NCI-H526 treated with DMSO at 0.1 percent for 48 hours (cell line): Measurements from ENCODE around the gene HPD.

ENCODE experiments used
- DNase-seq: peaks from one replicate; lab custom pipeline; 2025; lab: John Stamatoyannopoulos, UW

The HPD gene

GRCh38 chr12:121828306-121828705 is 30.4 kb downstream of the HPD start:
- DNase-seq = no peak

DNA sequence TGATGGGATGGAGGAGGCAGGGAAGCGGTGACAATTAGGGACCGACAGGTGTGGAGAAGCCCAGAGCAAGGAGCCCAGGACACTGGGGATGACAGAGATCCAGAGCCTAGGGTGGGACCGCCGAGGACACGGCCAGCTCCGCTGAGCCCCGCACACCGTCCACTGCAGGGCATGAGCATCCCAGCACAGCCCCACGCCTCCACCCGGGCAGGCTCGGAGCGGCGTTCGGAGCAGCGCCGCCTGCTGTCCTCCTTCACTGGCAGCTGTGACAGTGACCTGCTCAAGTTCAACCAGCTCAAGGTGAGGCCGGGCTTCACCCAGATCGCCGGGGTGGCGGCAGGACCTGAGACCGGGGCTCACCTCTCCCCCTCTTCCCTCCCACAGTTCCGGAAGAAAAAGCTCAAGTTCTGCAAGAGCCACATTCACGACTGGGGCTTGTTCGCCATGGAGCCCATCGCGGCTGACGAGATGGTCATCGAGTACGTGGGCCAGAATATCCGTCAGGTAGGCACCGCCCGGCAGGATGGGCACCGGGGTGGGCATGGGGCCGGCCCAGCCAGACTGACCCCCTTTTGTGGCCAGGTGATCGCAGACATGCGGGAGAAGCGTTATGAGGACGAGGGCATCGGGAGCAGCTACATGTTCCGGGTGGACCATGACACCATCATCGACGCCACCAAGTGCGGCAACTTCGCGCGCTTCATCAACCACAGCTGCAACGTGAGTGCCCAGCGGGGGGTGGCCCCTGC is 31.1 kb downstream of the HPD start:
- DNase-seq = no peak

DNA sequence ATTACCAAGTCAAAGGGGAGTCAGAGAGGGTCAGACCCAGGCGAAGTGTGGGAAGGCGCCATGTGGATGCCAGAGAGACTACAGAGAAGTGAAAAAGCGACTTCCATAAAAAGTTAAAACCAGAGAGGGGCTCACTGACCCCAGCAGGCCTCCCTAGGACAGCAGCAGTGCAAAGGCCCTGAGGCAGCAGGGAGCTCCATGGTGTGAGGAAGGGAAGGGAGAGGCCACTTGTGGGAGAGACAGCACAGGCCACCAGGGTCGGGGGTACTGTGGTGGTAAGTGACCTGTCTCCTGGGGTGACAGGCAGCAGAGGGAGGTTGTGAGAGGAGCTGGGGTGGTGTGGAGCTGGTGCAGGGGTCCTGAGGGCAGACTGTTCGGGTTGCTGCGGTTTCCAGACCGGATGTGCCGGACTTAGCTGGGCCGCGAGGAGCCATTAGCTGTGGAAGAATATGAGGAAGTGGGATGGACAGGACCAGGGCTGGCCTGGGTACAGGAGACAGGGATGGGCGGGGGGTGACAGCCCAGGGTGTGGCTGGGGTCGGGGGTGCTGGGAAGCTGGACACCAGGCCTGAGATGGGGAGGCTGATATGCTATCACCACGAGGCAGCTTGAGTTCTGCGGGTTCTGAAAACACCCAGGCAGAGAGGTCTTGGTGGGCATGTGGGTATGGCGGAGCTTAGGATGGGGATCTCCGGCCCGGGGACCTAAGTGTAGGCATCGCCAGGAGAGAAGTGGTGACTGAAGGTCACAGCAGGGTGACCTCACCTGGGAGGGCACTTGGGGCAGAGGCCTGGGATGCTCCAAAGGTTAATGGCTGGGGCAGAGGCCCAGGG is 32.1 kb downstream of the HPD start:
- DNase-seq = no peak

DNA sequence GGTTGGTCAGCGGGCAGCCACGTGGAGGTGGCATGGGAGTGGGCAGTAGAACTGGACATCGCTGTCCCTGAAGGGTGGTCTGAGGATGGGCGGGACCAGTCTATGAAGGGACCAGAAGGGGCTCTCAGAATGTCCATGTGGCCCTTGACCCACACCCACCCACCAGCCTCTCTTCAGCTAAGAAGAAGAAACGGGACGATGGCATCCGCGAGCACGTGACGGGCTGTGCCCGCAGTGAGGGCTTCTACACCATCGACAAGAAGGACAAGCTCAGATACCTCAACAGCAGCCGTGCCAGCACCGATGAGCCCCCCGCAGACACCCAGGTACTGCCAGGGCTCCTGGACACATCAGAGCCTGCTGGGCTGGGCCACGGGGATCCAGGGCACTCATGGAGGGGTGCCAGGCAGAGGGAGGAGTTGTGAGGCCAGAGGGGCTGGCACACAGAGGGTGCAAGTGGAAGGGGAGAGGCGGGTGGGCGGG is 33.6 kb downstream of the HPD start:
- no peak for DNase-seq

DNA sequence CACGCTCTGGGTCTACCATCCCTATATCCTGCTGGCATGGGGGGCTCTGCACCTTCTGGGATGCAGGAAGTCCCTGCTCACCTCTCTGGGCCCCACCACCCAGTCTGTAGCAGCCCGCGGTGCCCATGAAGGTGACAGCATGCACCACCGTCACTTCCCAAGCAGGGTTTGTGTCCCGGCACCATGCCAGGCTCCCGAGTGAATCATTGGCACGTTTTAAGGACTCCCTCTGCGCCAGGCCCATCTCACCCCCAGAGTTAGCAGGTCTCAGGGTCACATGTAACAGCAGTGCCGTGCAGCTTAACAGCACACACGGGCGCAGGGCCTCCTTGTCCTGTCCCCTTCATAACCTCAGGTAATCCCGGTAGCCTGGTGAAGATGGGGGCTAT is 34.9 kb downstream of the HPD start:
- DNase-seq = no peak

- DNase-seq = no peak
Measured at GRCh38 chr12:121823101-121823726, 35.4 kb downstream of the HPD start.

GRCh38 chr12:121822393-121823100 is 36.1 kb downstream of the HPD start:
- no peak for DNase-seq

GRCh38 chr12:121820056-121820455 is 38.6 kb downstream of the HPD start:
- no peak for DNase-seq

- no peak for DNase-seq
Measured at GRCh38 chr12:121819212-121819949, 39.3 kb downstream of the HPD start.

DNA sequence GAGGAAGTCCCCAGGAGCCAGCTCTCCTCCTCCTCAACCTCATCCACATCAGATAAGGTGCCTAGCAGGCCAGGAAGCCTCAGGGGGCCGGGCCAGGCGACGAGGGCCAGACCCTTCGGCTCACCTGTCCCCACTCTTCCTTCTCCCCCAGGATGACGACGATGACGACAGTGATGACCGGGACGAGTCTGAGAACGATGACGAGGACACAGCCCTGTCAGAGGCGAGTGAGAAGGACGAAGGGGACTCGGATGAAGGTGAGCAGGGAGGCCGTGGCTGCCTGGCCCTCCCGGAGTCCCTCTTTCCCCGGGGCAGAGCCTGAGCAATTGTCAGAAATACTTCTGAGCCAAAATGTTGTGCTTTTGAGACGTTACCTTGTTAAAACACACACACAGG is 41.0 kb downstream of the HPD start:
- no peak for DNase-seq

DNA sequence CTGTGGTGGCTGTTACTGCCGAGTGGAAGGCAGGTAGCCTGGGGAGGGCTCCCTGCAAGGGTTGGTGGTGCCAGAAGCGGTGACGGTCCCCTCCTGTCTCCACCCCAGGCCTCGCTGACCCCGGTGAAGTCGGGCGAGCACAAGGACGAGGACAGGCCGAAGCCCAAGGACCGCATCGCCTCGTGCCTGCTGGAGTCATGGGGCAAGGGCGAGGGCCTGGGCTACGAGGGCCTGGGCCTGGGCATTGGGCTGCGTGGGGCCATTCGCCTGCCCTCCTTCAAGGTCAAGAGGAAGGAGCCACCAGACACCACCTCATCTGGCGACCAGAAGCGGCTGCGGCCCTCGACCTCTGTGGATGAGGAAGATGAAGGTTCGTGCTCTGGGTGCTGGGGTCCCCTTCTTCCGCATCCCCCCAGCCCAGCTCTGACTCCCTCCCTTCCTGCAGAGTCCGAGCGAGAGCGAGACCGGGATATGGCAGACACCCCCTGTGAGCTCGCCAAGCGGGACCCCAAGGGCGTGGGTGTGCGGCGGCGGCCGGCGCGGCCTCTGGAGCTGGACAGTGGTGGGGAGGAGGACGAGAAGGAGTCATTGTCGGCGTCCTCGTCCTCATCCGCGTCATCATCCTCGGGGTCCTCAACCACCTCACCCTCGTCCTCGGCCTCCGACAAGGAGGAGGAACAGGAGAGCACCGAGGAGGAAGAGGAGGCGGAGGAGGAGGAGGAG is 41.6 kb downstream of the HPD start:
- DNase-seq = no peak

DNA sequence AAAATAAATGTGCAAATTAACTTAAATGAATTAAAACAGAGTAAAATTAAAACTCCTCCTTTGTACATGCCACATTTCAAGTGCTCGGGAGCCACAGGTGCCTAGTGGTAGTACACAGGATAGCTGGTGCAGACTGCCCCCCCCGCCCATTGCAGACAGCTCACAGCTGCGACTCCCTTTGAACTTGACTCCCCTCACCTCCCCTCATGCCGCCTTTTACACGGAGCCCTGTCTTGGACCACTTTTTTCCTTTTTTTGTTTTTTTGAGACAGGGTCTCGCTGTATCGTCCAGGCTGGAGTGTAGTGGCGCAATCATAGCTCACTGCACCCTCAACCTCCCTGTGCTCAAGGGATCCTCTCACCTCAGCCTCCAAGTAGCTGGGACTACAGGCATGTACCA is 43.4 kb downstream of the HPD start:
- DNase-seq = no peak

GRCh38 chr12:121814429-121815119 is 44.1 kb downstream of the HPD start:
- DNase-seq = no peak

GRCh38 chr12:121813951-121814350 is 44.7 kb downstream of the HPD start:
- no peak for DNase-seq

- DNase-seq = no peak
Measured at GRCh38 chr12:121812921-121813896, 45.5 kb downstream of the HPD start.

DNA sequence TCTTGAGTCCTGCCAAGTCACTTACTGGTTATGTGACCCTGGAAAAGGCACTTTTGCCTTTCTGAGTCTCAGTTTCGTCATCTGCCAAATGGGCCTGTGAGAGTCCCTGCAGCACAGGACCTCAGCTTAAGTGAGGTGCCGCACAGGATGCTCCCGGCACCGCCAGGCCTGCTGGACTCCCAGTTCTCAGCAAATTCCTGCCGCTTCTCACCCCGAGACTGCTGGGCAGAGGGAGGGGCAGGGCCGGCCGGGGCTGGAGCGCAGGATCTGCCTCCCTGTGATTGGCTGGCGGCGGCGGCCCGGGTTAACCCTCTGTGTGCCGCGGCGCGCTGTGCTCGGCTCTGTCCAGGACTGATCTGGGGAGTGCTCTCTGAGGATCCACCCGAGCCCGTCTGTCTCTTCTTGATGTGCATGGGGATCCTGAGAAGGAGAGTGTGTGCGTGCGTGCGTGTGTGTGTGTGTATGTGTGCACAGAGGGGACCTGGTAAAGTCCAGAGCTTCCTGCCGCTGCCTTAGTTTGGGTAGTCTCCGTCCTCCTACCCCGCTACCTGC is 46.3 kb downstream of the HPD start:
- peak; percentile 33 for DNase-seq

DNA sequence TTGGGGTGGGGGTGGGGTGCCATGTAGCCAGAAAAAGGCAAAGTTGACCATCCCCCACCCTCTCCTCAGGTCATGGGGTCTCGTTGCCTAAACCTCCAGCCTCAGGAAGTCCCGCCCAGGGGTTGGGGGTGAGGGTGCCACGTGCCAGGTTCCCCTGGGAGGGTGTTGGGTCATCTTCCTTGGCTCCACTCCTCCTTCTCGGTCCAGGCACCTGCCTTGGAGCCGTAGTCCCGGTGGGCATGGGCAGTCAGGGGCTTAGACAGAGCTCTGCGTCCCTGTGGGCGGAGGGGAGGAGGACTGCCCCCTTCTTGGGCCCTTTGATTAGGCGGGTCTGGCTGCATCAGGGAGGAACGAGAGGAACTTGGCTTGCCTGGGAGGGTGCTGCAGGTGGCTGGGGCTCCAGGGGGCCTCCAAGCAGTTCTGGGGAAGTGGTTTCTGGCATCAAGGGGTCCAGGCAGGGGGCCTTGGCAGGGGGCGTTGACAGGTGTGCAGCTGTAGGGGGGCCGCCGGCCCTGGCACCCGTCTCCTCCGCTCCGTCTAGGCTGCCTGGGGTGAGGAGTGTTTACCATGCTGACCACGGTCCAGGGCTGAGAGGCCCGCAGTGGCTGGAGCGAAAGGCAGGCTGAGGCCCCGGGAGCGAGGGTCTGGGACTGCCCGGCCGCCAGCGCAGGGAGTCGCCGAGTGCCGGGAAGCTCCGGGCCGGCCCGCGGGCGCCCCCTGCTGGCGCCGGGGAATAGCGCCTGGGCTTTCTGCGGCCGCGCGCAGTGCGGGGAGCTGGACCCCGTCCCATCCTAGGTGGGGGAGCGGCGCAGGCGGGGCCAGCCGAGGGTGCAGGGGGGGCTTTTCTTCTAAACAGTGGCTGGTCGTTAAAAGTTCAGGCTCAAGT is 47.0 kb downstream of the HPD start:
- DNase-seq = peak; percentile 33
